ENCODE data around the gene RAMAC. TPM values are rescaled to one million over a fixed set of nuclear protein-coding genes. Genes with fewer than 3 reads are reported as not detected.

RAMAC gene
- total RNA-seq, 1 donor from 2014 or later, result 30.7 TPM

GRCh38 chr15:82960766-82961165 is 25.2 kb upstream of the RAMAC start:
- Mint-ChIP-seq H3K27ac (no peak overlapping the region), H3K27me3 (ENCODE audit: low read depth) (no peaks in the 10 kb centered on the region), H3K4me1 (no peaks in the 10 kb centered on the region), H3K36me3 (no peaks in the 10 kb centered on the region), H3K4me3 (no peak overlapping the region), H3K9me3 (no peaks in the 10 kb centered on the region)
- no peak for TF ChIP-seq CTCF (IDR thresholded peaks at IDR 0.05; ENCODE audit: unreplicated experiment)
- no peak for DNase-seq (ENCODE audit: low spot score in 2 of 2, unreplicated experiment in 2 of 2)

GRCh38 chr15:82963471-82964341 is 22.3 kb upstream of the RAMAC start:
- no peak for DNase-seq (ENCODE audit: low spot score in 2 of 2, unreplicated experiment in 2 of 2)
- Mint-ChIP-seq H3K4me3 (no peak overlapping the region), H3K4me1 (no peaks in the 10 kb centered on the region), H3K36me3 (no peaks in the 10 kb centered on the region), H3K9me3 (no peaks in the 10 kb centered on the region), H3K27ac (no peak overlapping the region), H3K27me3 (ENCODE audit: low read depth) (no peaks in the 10 kb centered on the region)
- TF ChIP-seq CTCF (IDR thresholded peaks at IDR 0.05; ENCODE audit: unreplicated experiment), result no peak

GRCh38 chr15:82964890-82965289 is 21.1 kb upstream of the RAMAC start:
- no peak overlapping the region for H3K27ac Mint-ChIP-seq
- H3K27me3 Mint-ChIP-seq (ENCODE audit: low read depth), result no peaks in the 10 kb centered on the region
- no peak for TF ChIP-seq CTCF (IDR thresholded peaks at IDR 0.05; ENCODE audit: unreplicated experiment)
- no peak overlapping the region for H3K4me3 Mint-ChIP-seq
- H3K36me3 Mint-ChIP-seq, result no peaks in the 10 kb centered on the region
- peaks cover 1% of the 10 kb centered on the region for H3K4me1 Mint-ChIP-seq
- no peaks in the 10 kb centered on the region for H3K9me3 Mint-ChIP-seq
- DNase-seq (ENCODE audit: low spot score in 2 of 2, unreplicated experiment in 2 of 2), result no peak

GRCh38 chr15:82966671-82967071 is 19.3 kb upstream of the RAMAC start:
- no peaks in the 10 kb centered on the region for H3K36me3 Mint-ChIP-seq
- no peak for TF ChIP-seq CTCF (IDR thresholded peaks at IDR 0.05; ENCODE audit: unreplicated experiment)
- H3K9me3 Mint-ChIP-seq, result no peaks in the 10 kb centered on the region
- H3K27ac Mint-ChIP-seq, result no peak overlapping the region
- no peaks in the 10 kb centered on the region for H3K27me3 Mint-ChIP-seq (ENCODE audit: low read depth)
- DNase-seq (ENCODE audit: low spot score in 2 of 2, unreplicated experiment in 2 of 2), result no peak
- H3K4me3 Mint-ChIP-seq, result no peak overlapping the region
- H3K4me1 Mint-ChIP-seq, result peaks cover 3% of the 10 kb centered on the region

GRCh38 chr15:82968066-82968465 is 17.9 kb upstream of the RAMAC start:
- Mint-ChIP-seq H3K9me3 (no peaks in the 10 kb centered on the region), H3K4me1 (peaks cover 3% of the 10 kb centered on the region), H3K36me3 (no peaks in the 10 kb centered on the region), H3K4me3 (no peak overlapping the region), H3K27ac (no peak overlapping the region), H3K27me3 (ENCODE audit: low read depth) (no peaks in the 10 kb centered on the region)
- no peak for DNase-seq (ENCODE audit: low spot score in 2 of 2, unreplicated experiment in 2 of 2)
- TF ChIP-seq CTCF (IDR thresholded peaks at IDR 0.05; ENCODE audit: unreplicated experiment), result no peak
